Measurements from ENCODE around the gene FAM98C. TPM values are rescaled to one million over a fixed set of nuclear protein-coding genes. Genes with fewer than 3 reads are reported as not detected.
A peak's percentile ranks its signal among the peaks of the same experiment; 100 is the strongest.
"Not testable (repeated sequence)": the region's sequence is repeated elsewhere in the genome, so short reads cannot be mapped to it uniquely, and the experiment has no call there.

The FAM98C gene
- total and polyA plus RNA-seq, 4 donors: 10.5 to 52.3 (median 29.2) TPM

DNA sequence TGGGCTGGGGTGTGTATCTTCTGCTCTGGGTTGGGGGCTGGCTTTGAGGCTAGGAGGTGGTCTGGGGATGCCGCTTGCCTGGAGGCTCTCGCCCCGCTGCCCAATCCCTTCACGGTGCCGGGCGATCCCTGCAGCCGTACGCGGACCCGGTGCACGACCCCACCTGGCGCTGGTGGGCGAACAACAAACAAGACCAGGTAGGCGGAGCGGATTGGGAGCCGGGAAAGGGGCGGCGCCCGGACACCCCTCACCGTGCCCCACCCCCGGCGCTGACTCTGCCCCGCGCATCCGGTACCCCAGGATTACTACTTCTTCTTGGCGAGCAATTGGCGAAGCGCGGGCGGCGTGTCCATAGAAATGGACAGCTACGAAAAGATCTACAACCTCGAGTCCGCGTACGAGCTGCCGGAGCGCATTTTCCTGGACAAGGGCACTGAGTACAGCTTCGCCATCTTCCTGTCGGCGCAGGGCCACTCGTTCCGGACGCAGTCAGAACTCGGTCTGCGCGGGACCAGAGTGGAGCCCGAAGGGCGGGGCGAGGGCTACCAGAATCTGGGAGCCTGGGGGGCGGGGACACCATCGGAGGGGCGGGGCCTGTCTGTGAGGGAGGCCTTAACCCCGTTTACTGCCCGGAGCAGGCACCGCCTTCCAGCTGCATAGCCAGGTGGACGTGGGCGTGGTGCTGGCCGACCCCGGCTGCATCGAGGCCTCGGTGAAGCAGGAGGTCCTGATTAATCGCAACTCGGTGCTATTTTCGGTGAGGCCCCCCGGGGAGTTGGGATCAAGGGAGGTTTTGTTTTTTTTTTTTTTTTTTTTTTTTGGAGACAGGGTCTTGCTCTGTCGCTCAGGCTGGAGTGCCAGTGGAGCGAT, 40.6 kb upstream of the FAM98C start:
- Histone ChIP-seq H3K4me1 (ENCODE audit: control insufficient read depth, insufficient read depth, low read length) (peaks cover 18% of the 10 kb centered on the region), H3K27ac (ENCODE audit: low read depth, low read length) (no peak overlapping the region), H3K36me3 (ENCODE audit: control insufficient read depth, insufficient read depth, low read length) (no peaks in the 10 kb centered on the region), H3K9me3 (ENCODE audit: control insufficient read depth, insufficient read depth, low read length) (no peaks in the 10 kb centered on the region), H3K27me3 (ENCODE audit: control insufficient read depth, insufficient read depth, low read length) (peaks cover 26% of the 10 kb centered on the region), H3K4me3 (ENCODE audit: low read depth, low read length) (peak overlapping the region; percentile 55)
- 2% methylated on average over 64 of the region's 68 CpGs for WGBS (ENCODE audit: insufficient coverage)
- peak in 2 of 6 donors; percentile 26 to 55 for DNase-seq (ENCODE audit: low read depth in 4 of 6, low spot score in 6 of 6)

DNA sequence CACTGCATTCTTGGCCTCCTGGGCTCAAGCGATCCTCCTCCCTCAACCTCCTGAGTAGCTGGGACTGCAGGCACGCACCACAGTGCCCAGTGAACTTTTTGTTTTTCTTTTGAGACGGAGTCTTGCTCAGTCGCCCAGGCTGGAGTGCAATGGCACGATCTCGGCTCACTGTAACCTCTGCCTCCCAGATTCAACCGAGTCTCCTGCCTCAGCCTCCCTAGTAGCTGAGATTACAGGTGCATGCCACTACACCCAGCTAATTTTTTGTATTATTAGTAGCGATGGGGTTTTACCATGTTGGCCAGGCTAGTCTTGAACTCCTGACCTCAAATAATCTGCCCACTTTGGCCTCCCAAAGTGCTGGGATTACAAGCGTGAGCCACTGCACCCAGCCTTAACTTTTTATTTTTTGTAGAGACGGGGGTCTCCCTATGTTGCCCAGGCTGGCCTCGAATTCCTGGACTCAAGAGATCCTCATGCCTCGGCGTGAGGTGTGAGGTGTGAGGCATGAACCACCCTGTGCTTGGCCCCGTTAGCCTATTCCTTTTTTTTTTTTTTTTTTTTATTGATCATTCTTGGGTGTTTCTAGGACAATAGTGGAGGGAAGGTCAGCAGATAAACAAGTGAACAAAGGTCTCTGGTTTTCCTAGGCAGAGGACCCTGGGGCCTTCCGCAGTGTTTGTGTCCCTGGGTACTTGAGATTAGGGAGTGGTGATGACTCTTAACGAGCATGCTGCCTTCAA, 39.8 kb upstream of the FAM98C start:
- Histone ChIP-seq H3K4me3 (ENCODE audit: low read depth, low read length) (peak overlapping the region; percentile 55), H3K4me1 (ENCODE audit: control insufficient read depth, insufficient read depth, low read length) (peaks cover 18% of the 10 kb centered on the region), H3K27me3 (ENCODE audit: control insufficient read depth, insufficient read depth, low read length) (peaks cover 26% of the 10 kb centered on the region)
- H3K36me3 ChIP-seq (ENCODE audit: control insufficient read depth, insufficient read depth, low read length); H3K9me3 ChIP-seq (ENCODE audit: control insufficient read depth, insufficient read depth, low read length); H3K27ac ChIP-seq (ENCODE audit: low read depth, low read length); DNase-seq (ENCODE audit: low read depth in 4 of 6, low spot score in 6 of 6): not testable (repeated sequence)
- WGBS (ENCODE audit: insufficient coverage): 62% methylated on average over 3 of the region's 16 CpGs

DNA sequence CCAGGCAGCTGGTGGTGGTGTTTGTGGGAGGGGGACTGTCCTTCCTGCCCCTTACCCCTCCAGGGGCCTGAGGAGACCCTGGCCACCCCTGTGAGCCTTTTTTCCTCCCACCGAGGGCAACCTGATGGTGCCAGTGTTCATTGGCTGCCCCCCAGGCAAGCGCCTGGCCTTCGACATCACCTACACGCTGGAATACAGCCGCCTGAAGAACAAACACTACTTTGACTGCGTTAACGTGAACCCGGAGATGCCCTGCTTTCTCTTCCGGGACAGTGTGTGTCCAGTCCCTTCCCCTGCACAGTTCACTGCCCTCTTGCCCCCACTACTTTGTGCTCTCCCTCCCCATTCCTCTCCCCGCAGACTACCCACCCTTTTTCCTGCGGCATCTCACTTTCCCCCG, 35.9 kb upstream of the FAM98C start:
- Histone ChIP-seq H3K4me1 (ENCODE audit: control insufficient read depth, insufficient read depth, low read length) (peaks cover 10% of the 10 kb centered on the region), H3K36me3 (ENCODE audit: control insufficient read depth, insufficient read depth, low read length) (no peaks in the 10 kb centered on the region), H3K4me3 (ENCODE audit: low read depth, low read length) (no peak overlapping the region), H3K27me3 (ENCODE audit: control insufficient read depth, insufficient read depth, low read length) (peaks cover 8% of the 10 kb centered on the region), H3K27ac (ENCODE audit: low read depth, low read length) (no peak overlapping the region), H3K9me3 (ENCODE audit: control insufficient read depth, insufficient read depth, low read length) (no peaks in the 10 kb centered on the region)
- DNase-seq (ENCODE audit: low read depth in 4 of 6, low spot score in 6 of 6): no peak
- WGBS (ENCODE audit: insufficient coverage): 78% methylated on average over 12 of the region's 12 CpGs

DNA sequence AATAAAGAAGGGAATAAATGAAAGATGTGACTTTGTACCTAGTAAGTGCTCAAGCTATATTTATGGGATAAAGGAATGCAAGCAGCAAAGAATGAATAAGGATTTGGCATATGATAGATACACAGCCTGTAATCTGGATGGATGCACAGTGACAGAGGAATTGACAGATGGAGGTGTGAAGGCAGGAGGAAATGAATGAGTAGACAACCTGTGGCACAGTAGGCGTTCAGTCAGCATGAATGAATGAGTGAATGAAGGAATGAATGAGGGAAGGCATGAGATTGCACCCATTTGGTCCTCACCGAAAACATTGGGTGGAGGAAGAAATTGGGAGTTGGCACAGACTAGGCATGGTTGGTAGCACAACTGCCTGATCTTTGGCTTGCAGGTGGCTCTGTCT, 33.3 kb upstream of the FAM98C start:
- 90% methylated on average over 2 of the region's 2 CpGs for WGBS (ENCODE audit: insufficient coverage)
- H3K27ac ChIP-seq (ENCODE audit: low read depth, low read length): no peak overlapping the region
- no peaks in the 10 kb centered on the region for H3K36me3 ChIP-seq (ENCODE audit: control insufficient read depth, insufficient read depth, low read length)
- peaks cover 4% of the 10 kb centered on the region for H3K4me1 ChIP-seq (ENCODE audit: control insufficient read depth, insufficient read depth, low read length)
- no peak for DNase-seq (ENCODE audit: low read depth in 4 of 6, low spot score in 6 of 6)
- H3K27me3 ChIP-seq (ENCODE audit: control insufficient read depth, insufficient read depth, low read length): no peaks in the 10 kb centered on the region
- no peaks in the 10 kb centered on the region for H3K9me3 ChIP-seq (ENCODE audit: control insufficient read depth, insufficient read depth, low read length)
- no peak overlapping the region for H3K4me3 ChIP-seq (ENCODE audit: low read depth, low read length)

DNA sequence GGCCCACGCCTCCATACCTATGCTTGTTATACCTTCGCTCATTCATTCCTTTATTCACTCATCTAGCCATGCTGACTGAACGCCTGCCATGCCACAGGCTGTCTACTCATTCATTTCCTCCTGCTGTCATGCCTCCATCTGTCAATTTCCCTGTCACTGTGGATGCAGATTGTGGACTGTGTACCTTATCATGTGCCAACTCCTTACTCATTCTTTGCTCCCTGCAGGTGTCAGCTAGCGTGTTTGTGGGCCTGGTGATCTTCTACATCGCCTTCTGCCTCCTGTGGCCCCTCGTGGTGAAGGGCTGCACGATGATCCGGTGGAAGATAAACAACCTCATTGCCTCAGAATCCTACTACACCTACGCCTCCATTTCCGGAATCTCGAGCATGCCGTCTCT, 32.6 kb upstream of the FAM98C start:
- peaks cover 5% of the 10 kb centered on the region for H3K4me1 ChIP-seq (ENCODE audit: control insufficient read depth, insufficient read depth, low read length)
- no peaks in the 10 kb centered on the region for H3K9me3 ChIP-seq (ENCODE audit: control insufficient read depth, insufficient read depth, low read length)
- peak in 1 of 6 donors; percentile 49 for DNase-seq (ENCODE audit: low read depth in 4 of 6, low spot score in 6 of 6)
- H3K36me3 ChIP-seq (ENCODE audit: control insufficient read depth, insufficient read depth, low read length): no peaks in the 10 kb centered on the region
- H3K27me3 ChIP-seq (ENCODE audit: control insufficient read depth, insufficient read depth, low read length): no peaks in the 10 kb centered on the region
- WGBS (ENCODE audit: insufficient coverage): 76% methylated on average over 12 of the region's 12 CpGs
- H3K4me3 ChIP-seq (ENCODE audit: low read depth, low read length): no peak overlapping the region
- H3K27ac ChIP-seq (ENCODE audit: low read depth, low read length): no peak overlapping the region

DNA sequence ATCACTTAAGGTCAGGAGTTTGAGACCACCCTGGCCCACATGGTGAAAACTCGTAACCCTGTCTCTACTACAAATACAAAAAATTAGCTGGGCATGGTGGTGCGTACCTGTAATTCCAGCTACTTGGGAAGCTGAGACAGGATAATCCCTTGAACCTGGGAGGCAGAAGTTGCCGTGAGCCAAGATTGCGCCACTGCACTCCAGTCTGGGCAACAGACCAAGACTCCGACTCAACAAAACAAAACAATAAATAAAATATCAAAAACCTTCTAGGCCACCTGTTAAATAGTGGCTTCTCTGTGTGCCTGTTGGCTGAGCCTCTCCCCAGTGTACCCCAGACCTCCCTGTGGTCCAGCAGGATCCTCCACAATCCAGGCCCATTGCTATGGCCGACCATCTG, 31.8 kb upstream of the FAM98C start:
- 87% methylated on average over 5 of the region's 6 CpGs for WGBS (ENCODE audit: insufficient coverage)
- Histone ChIP-seq H3K36me3 (ENCODE audit: control insufficient read depth, insufficient read depth, low read length) (peaks cover 2% of the 10 kb centered on the region), H3K9me3 (ENCODE audit: control insufficient read depth, insufficient read depth, low read length) (no peaks in the 10 kb centered on the region), H3K27ac (ENCODE audit: low read depth, low read length) (no peak overlapping the region), H3K27me3 (ENCODE audit: control insufficient read depth, insufficient read depth, low read length) (no peaks in the 10 kb centered on the region), H3K4me1 (ENCODE audit: control insufficient read depth, insufficient read depth, low read length) (peaks cover 13% of the 10 kb centered on the region), H3K4me3 (ENCODE audit: low read depth, low read length) (no peak overlapping the region)
- DNase-seq (ENCODE audit: low read depth in 4 of 6, low spot score in 6 of 6): no peak

DNA sequence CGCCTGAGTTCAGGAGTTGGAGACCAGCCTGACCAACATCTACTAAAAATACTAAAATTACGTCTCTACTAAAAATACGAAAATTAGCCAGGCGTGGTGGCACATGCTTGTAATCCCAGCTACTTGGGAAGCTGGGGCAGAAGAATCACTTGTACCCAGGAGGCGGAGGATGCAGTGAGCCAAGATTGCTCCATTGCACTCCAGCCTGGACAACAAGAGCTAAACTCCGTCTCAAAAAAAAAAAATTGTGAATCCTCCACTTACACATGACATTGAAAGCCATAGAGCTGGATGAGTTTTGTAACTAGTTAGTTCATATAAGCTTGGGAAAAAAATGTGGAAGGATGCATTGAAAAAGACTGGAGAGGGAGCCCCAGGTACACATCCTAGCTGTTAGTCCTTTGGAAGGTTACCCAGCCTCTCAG, 29.0 kb upstream of the FAM98C start:
- H3K9me3 ChIP-seq (ENCODE audit: control insufficient read depth, insufficient read depth, low read length): no peaks in the 10 kb centered on the region
- peak overlapping the region; percentile 84 for H3K4me3 ChIP-seq (ENCODE audit: low read depth, low read length)
- WGBS (ENCODE audit: insufficient coverage): 85% methylated on average over 4 of the region's 6 CpGs
- no peak for DNase-seq (ENCODE audit: low read depth in 4 of 6, low spot score in 6 of 6)
- H3K4me1 ChIP-seq (ENCODE audit: control insufficient read depth, insufficient read depth, low read length): peaks cover 21% of the 10 kb centered on the region
- peak overlapping the region; percentile 94 for H3K27ac ChIP-seq (ENCODE audit: low read depth, low read length)
- H3K27me3 ChIP-seq (ENCODE audit: control insufficient read depth, insufficient read depth, low read length): no peaks in the 10 kb centered on the region
- H3K36me3 ChIP-seq (ENCODE audit: control insufficient read depth, insufficient read depth, low read length): peaks cover 29% of the 10 kb centered on the region

DNA sequence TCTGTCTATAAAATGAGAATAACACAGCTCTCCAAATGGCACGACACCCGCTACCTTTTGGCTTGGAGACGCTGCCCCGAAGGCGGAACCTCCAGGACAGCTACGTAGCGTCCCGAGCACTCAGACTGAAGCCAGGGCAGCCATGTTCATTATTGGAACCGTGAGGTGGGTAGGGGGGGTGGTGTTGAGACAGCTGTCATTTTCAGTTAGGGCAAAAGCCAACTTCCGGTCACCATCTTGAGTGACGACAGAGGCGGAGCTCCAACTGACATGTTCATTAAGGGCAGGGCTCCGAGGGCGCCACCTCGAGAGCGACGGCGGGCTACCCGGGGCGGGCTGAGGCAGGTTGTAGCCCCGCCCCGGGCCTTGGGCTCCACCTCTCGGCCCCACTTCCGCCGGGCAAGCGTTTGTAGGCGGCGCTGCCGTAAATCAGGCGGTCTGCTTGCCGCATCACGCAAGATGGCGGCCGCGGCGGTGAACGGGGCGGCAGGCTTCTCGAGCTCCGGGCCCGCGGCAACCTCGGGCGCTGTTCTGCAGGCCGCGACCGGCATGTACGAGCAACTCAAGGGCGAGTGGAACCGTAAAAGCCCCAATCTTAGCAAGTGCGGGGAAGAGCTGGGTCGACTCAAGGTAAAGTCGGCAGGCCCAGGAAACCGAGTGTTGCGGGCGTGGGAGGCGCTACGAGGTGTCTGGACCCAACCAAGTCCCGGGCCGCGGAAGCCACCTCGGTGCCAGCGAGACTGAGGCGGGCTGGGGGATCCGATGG, 28.4 kb upstream of the FAM98C start, which contains the start of gene PSMD8:
PSMD8 (plus strand) TSS at position 240 of the 766 bp plus-strand sequence; CDS start at position 271, 31 bp downstream.
- peaks cover 35% of the 10 kb centered on the region for H3K36me3 ChIP-seq (ENCODE audit: control insufficient read depth, insufficient read depth, low read length)
- H3K27ac ChIP-seq (ENCODE audit: low read depth, low read length): peak within 1 kb of the TSS; percentile 94
- peak within 1 kb of the TSS; percentile 84 for H3K4me3 ChIP-seq (ENCODE audit: low read depth, low read length)
- under 1% methylated on average over 65 of the region's 65 CpGs for WGBS (ENCODE audit: insufficient coverage)
- peak; percentile 94 to 100 (median 99) for DNase-seq (ENCODE audit: low read depth in 4 of 6, low spot score in 6 of 6)
- H3K9me3 ChIP-seq (ENCODE audit: control insufficient read depth, insufficient read depth, low read length): no peaks in the 10 kb centered on the region
- H3K4me1 ChIP-seq (ENCODE audit: control insufficient read depth, insufficient read depth, low read length): peaks cover 21% of the 10 kb centered on the region
- H3K27me3 ChIP-seq (ENCODE audit: control insufficient read depth, insufficient read depth, low read length): no peaks in the 10 kb centered on the region

DNA sequence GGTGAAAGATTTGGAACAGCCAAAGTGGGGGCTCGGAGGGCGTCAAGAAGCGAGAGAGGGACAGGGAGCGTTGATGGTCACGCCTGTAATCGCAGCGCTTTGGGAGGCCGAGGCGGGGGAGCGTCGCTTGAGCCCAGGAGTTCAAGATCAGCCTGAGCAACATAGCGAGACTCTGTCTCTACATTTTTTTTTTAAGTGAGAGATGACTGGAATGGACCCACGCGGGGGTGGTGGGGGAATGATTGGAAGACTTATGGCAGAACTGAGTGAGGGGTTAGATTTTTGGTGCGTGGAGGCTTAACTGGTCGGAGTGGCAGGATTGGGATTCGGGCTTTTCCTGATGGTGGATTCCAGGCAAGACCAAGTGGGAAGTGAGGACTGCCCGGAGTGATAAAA, 27.8 kb upstream of the FAM98C start:
- Histone ChIP-seq H3K27ac (ENCODE audit: low read depth, low read length) (peak overlapping the region; percentile 94), H3K4me3 (ENCODE audit: low read depth, low read length) (peak overlapping the region; percentile 84), H3K4me1 (ENCODE audit: control insufficient read depth, insufficient read depth, low read length) (peaks cover 21% of the 10 kb centered on the region), H3K27me3 (ENCODE audit: control insufficient read depth, insufficient read depth, low read length) (no peaks in the 10 kb centered on the region), H3K9me3 (ENCODE audit: control insufficient read depth, insufficient read depth, low read length) (no peaks in the 10 kb centered on the region), H3K36me3 (ENCODE audit: control insufficient read depth, insufficient read depth, low read length) (peaks cover 41% of the 10 kb centered on the region)
- WGBS (ENCODE audit: insufficient coverage): 2% methylated on average over 18 of the region's 18 CpGs
- DNase-seq (ENCODE audit: low read depth in 4 of 6, low spot score in 6 of 6): no peak

Data from spinal cord (tissue), 10 donors.